Anterior cingulate cortex (tissue), 58 donors: ENCODE data around the gene TMPRSS5.
A peak's percentile ranks its signal among the peaks of the same experiment; 100 is the strongest.

Source experiments
- DNase-seq, 58 donors: peaks; one replicate each; lab custom pipeline; 2025; lab: John Stamatoyannopoulos, UW

The TMPRSS5 gene

GRCh38 chr11:113637636-113638035, 68.5 kb downstream of the TMPRSS5 start:
- peak in 1 of 58 donors; percentile 18 for DNase-seq
